IMR-90 (cell line): Measurements from ENCODE around the gene ATG5. TPM values are rescaled to one million over a fixed set of nuclear protein-coding genes. Genes with fewer than 3 reads are reported as not detected.

Source experiments
- ATAC-seq: fragments of 200-7000 bp; cut with Tn5 transposase; 2 replicates; pipeline ENCODE4 v1.9.1; 2020; ENCODE audit warnings: low read depth, mild to moderate bottlenecking, moderate library complexity
- BruUV-seq: library from RNA; stranded (reverse); fragments of 400-500 nt; replicated peaks from 2 replicates; lab custom pipeline; 2021; lab: Mats Ljungman, UMichigan
- CTCF ChIA-PET: fragments of 300-600 bp; formaldehyde crosslinking; extraction: SDS; loops from one replicate; lab custom pipeline; 2021; ENCODE audit warnings: antibody characterized with exemption; lab: Yijun Ruan, JAX
- POLR2A ChIA-PET: fragments of 300-600 bp; sonication (Branson Sonifier 250); formaldehyde crosslinking; loops from one replicate; lab custom pipeline; 2022; ENCODE audit warnings: antibody characterized with exemption; ENCODE audit not compliant: unreplicated experiment; lab: Charles Lee
- DNase-seq: peaks from one replicate; pipeline ENCODE4 v3.0.0; 2013
- H2AFZ ChIP-seq: replicated peaks from 2 replicates; pipeline ENCODE3; 2013; ENCODE audit warnings: low read length, mild to moderate bottlenecking; ENCODE audit not compliant: poor library complexity
- H2AK5ac ChIP-seq: 2 replicates; pipeline ENCODE4 v1.6.1; 2013; ENCODE audit warnings: low read depth, low read length, inconsistent platforms
- H2AK9ac ChIP-seq: replicated peaks from 2 replicates; pipeline ENCODE3; 2013; ENCODE audit warnings: mild to moderate bottlenecking, low read depth, low read length, moderate library complexity; ENCODE audit not compliant: poor library complexity
- H2BK120ac ChIP-seq: 2 replicates; pipeline ENCODE4 v1.6.1; 2013; ENCODE audit warnings: low read depth, low read length, inconsistent platforms
- H2BK15ac ChIP-seq: 3 replicates; pipeline ENCODE4 v1.6.1; 2013; ENCODE audit warnings: low read depth, low read length, inconsistent platforms
- H2BK20ac ChIP-seq: 2 replicates; pipeline ENCODE4 v1.6.1; 2013; ENCODE audit warnings: low read depth, mild to moderate bottlenecking, inconsistent platforms, low read length, moderate library complexity
- H2BK5ac ChIP-seq: 2 replicates; pipeline ENCODE4 v1.6.1; 2013; ENCODE audit warnings: mild to moderate bottlenecking, low read depth, low read length, inconsistent platforms; ENCODE audit not compliant: poor library complexity, severe bottlenecking
- H3K14ac ChIP-seq: replicated peaks from 2 replicates; pipeline ENCODE4 v1.6.1; 2013; ENCODE audit warnings: low read depth, low read length, inconsistent platforms
- H3K18ac ChIP-seq: 2 replicates; pipeline ENCODE4 v1.6.1; 2013; ENCODE audit warnings: low read depth, low read length, control low read depth
- H3K23ac ChIP-seq: 2 replicates; pipeline ENCODE4 v1.6.1; 2013; ENCODE audit warnings: low read depth, low read length, inconsistent platforms
- H3K27ac ChIP-seq: 2 replicates; pipeline ENCODE4 v1.5.1; 2013; ENCODE audit warnings: mild to moderate bottlenecking, control low read depth, low read length; ENCODE audit not compliant: insufficient read depth
- H3K27me3 ChIP-seq: 2 replicates; pipeline ENCODE4 v1.6.1; 2013; ENCODE audit warnings: low read length; ENCODE audit not compliant: control insufficient read depth, insufficient read depth
- H3K36me3 ChIP-seq: 2 replicates; pipeline ENCODE4 v1.6.1; 2013; ENCODE audit warnings: low read length, mixed read lengths; ENCODE audit not compliant: control insufficient read depth, insufficient read depth
- H3K4ac ChIP-seq: 2 replicates; pipeline ENCODE4 v1.6.1; 2013; ENCODE audit warnings: low read depth, low read length, inconsistent platforms
- H3K4me1 ChIP-seq: 2 replicates; pipeline ENCODE4 v1.6.1; 2013; ENCODE audit warnings: low read length, mixed read lengths; ENCODE audit not compliant: control insufficient read depth, insufficient read depth
- H3K4me2 ChIP-seq: 2 replicates; pipeline ENCODE4 v1.6.1; 2013; ENCODE audit warnings: low read depth, mild to moderate bottlenecking, control low read depth, low read length, moderate library complexity
- H3K4me3 ChIP-seq: 2 replicates; pipeline ENCODE4 v1.5.1; 2013; ENCODE audit warnings: low read depth, mild to moderate bottlenecking, control low read depth, low read length, moderate library complexity; ENCODE audit not compliant: insufficient read depth
- H3K56ac ChIP-seq: 2 replicates; pipeline ENCODE4 v1.6.1; 2013; ENCODE audit warnings: low read length, inconsistent platforms; ENCODE audit not compliant: insufficient read depth; ENCODE audit errors: extremely low read depth
- H3K79me1 ChIP-seq, 2 experiments: 2 replicates each; pipeline ENCODE4 v1.6.1; 2013; ENCODE audit warnings: low read length in 2 of 2, inconsistent platforms in 1 of 2, low read depth in 1 of 2
- H3K9ac ChIP-seq: 2 replicates; pipeline ENCODE4 v1.6.1; 2013; ENCODE audit warnings: low read depth, low read length, control low read depth
- H3K9me1 ChIP-seq: 2 replicates; pipeline ENCODE4 v1.6.1; 2013; ENCODE audit warnings: low read length, inconsistent platforms; ENCODE audit not compliant: insufficient read depth
- H3K9me3 ChIP-seq: 2 replicates; pipeline ENCODE4 v1.6.1; 2013; ENCODE audit warnings: low read length; ENCODE audit not compliant: control insufficient read depth, insufficient read depth
- H4K20me1 ChIP-seq: 2 replicates; pipeline ENCODE4 v1.6.1; 2013; ENCODE audit warnings: low read length, inconsistent platforms; ENCODE audit not compliant: insufficient read depth
- H4K5ac ChIP-seq: 2 replicates; pipeline ENCODE4 v1.6.1; 2013; ENCODE audit warnings: mild to moderate bottlenecking, low read depth, low read length, control low read depth
- H4K8ac ChIP-seq, 2 experiments: 2 replicates each; pipeline ENCODE4 v1.6.1; 2013; ENCODE audit warnings: low read depth in 2 of 2, low read length in 2 of 2, control low read depth in 1 of 2, inconsistent platforms in 1 of 2
- H4K91ac ChIP-seq: 2 replicates; pipeline ENCODE4 v1.6.1; 2013; ENCODE audit warnings: low read depth, low read length, inconsistent platforms; ENCODE audit not compliant: insufficient read depth
- BHLHE40 ChIP-seq: fragments of 150-350 bp; IDR thresholded peaks from 2 replicates; pipeline ENCODE4 v1.6.1; 2016; ENCODE audit warnings: mild to moderate bottlenecking, low read depth, low read length
- CEBPB ChIP-seq: IDR thresholded peaks from 2 replicates; pipeline ENCODE4 v1.6.1; 2012; ENCODE audit warnings: low read depth, low read length, improper control_type of control experiment
- CHD1 ChIP-seq: IDR thresholded peaks from 2 replicates; pipeline ENCODE4 v1.6.1; 2012; ENCODE audit warnings: low read depth, low read length, improper control_type of control experiment
- CTCF ChIP-seq: conservative IDR thresholded peaks from 2 replicates; pipeline ENCODE4 v1.5.1; 2012; ENCODE audit warnings: mild to moderate bottlenecking, low read depth, low read length, improper control_type of control experiment
- FOS ChIP-seq: fragments of 150-350 bp; IDR thresholded peaks from 2 replicates; pipeline ENCODE4 v1.6.1; 2016; ENCODE audit warnings: low read depth, low read length
- MAFK ChIP-seq: IDR thresholded peaks from 2 replicates; pipeline ENCODE4 v1.6.1; 2012; ENCODE audit warnings: low read depth, low read length, improper control_type of control experiment
- MAZ ChIP-seq: IDR thresholded peaks from 2 replicates; pipeline ENCODE4 v1.6.1; 2012; ENCODE audit warnings: low read depth, mild to moderate bottlenecking, low read length, improper control_type of control experiment, moderate library complexity, borderline replicate concordance
- MXI1 ChIP-seq: IDR thresholded peaks from 2 replicates; pipeline ENCODE4 v1.6.1; 2012; ENCODE audit warnings: low read depth, mild to moderate bottlenecking, low read length, moderate library complexity, borderline replicate concordance
- POLR2A ChIP-seq: IDR thresholded peaks from 2 replicates; pipeline ENCODE4 v1.6.1; 2012; ENCODE audit warnings: mild to moderate bottlenecking, low read depth, low read length
- RAD21 ChIP-seq: IDR thresholded peaks from 2 replicates; pipeline ENCODE4 v1.6.1; 2012; ENCODE audit warnings: low read length, improper control_type of control experiment
- RCOR1 ChIP-seq: IDR thresholded peaks from 2 replicates; pipeline ENCODE4 v1.6.1; 2012; ENCODE audit warnings: mild to moderate bottlenecking, low read length, improper control_type of control experiment; ENCODE audit not compliant: insufficient replicate concordance
- SMC3 ChIP-seq: fragments of 150-350 bp; IDR thresholded peaks from 2 replicates; pipeline ENCODE4 v1.6.1; 2016; ENCODE audit warnings: low read depth, mild to moderate bottlenecking, antibody characterized with exemption, low read length, moderate library complexity
- WGBS, 2 experiments: methylation state at CpG; one replicate each; pipeline versions ENCODE4 v1.1.5 to v1.1.7; 2013; ENCODE audit warnings: missing lambda C conversion rate in 2 of 2; ENCODE audit not compliant: insufficient read length in 1 of 2; ENCODE audit errors: extremely low coverage in 2 of 2; 5-methylcytosine and 5-hydroxymethylcytosine counted together
- dilution Hi-C: fragments of 300-500 bp; cut with HindIII; formaldehyde crosslinking; loops from one replicate; pipeline ENCODE4 v1.14.3; 2018; ENCODE audit warnings: low sequenced_read_pairs; ENCODE audit not compliant: unreplicated experiment
- in situ Hi-C: fragments of 300-500 bp; cut with MboI; formaldehyde crosslinking; loops from 3 replicates; pipeline ENCODE4 v1.14.3; 2019; ENCODE audit warnings: low sequenced_read_pairs, inconsistent platforms, mixed read lengths
- intact Hi-C: fragments of 100-400 bp; cut with micrococcal nuclease; formaldehyde crosslinking; loops from 2 replicates; pipeline ENCODE4 v1.10.0; 2022
- polyA plus RNA-seq, 3 experiments: library from polyadenylated mRNA; depleted of rRNA; stranded (reverse); fragments of >200 nt; gene quantifications; 2 replicates each; pipeline ENCODE4 v1.2.3, GENCODE V29; 2012; ENCODE audit warnings: low replicate concordance in 1 of 3
- total RNA-seq: library from RNA; depleted of rRNA; stranded (reverse); fragments of >200 nt; gene quantifications from 2 replicates; pipeline ENCODE4 v1.2.3, GENCODE V29; 2012
- TF ChIP-seq, protein P1 (sequence below): fragments of 150-350 bp; IDR thresholded peaks from 2 replicates; pipeline ENCODE4 v1.6.1; 2017; ENCODE audit warnings: mild to moderate bottlenecking, antibody characterized with exemption, low read length, low read depth
- TF ChIP-seq, protein P2 (sequence below): fragments of 150-350 bp; IDR thresholded peaks from 2 replicates; pipeline ENCODE4 v1.6.1; 2016; ENCODE audit warnings: low read depth, mild to moderate bottlenecking, low read length, moderate library complexity, borderline replicate concordance

Gene ATG5
- total and polyA plus RNA-seq, 2 of the 4 experiments (the other 2 are of a cell fraction) = 13.5 to 28.0 TPM

DNA sequence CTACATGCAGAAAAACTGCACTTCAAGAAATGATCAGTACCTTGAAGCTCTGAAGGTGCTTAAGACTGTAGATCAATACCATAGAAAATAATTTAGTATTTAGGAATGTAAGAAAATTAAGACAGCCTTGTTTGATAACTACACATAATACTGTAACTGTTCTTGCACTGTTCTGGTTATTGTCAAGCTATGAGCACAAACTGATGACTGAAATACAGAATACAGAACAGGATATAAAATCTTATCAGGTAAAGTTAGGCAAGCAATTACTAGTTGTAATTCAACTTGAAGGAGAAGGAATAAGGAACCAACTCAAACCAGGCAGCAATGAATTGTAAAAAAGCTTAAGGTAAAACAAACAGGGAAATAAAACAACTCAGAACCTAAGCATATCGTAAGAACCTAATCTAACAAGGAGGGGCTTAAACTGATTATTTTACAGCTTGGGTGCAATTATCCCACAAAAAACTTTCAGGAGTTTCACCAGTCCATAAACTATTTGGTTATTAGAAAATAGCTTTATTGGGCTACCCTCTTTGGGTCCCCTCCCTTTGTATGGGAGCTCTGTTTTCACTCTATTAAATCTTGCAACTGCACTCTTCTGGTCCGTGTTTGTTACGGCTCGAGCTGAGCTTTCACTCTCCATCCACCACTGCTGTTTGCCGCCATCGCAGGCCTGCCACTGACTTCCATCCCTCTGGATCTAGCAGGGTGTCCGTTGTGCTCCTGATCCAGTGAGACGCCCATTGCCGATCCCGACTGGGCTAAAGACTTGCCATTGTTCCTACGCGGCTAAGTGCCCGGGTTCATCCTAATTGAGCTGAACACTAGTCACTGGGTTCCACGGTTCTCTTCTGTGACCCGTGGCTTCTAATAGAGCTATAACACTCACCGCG, 97.7 kb downstream of the ATG5 start:
- Histone ChIP-seq H3K23ac (no peak overlapping the region), H3K14ac (no peak overlapping the region), H2AFZ (no peak overlapping the region), H4K91ac (no peak overlapping the region), H2BK120ac (no peak overlapping the region), H2BK5ac (no peak overlapping the region), H3K4me3 (no peak overlapping the region), H2AK5ac (no peak overlapping the region), H4K5ac (no peak overlapping the region), H3K36me3 (0 out of 2 replicates have a peak, but pooled peaks cover 3% of the 10 kb centered on the region), H3K9ac (no peak overlapping the region), H3K56ac (no peak overlapping the region), H2BK20ac (no peak overlapping the region), H3K4ac (no peak overlapping the region), H3K9me3 (no peaks in the 10 kb centered on the region), H3K4me1 (no peaks in the 10 kb centered on the region), H3K18ac (no peak overlapping the region), H3K27me3 (no peaks in the 10 kb centered on the region), H2AK9ac (no peak overlapping the region), H3K4me2 (no peak overlapping the region), H4K20me1 (no peaks in the 10 kb centered on the region), H3K27ac (no peak overlapping the region), H3K9me1 (no peaks in the 10 kb centered on the region; the same call in 1 of the 2 replicates), H2BK15ac (no peak overlapping the region), H4K8ac (no peak overlapping the region), H3K79me1 (peaks cover 4% of the 10 kb centered on the region in 2 experiments; a peak in 1 of 4 replicates)
- POLR2A ChIA-PET = interaction anchor here (0.6 kb wide), 1 partner anchor 141 kb away, joined by 3 read pairs; the partner anchor contains the start of gene PRDM1
- ATAC-seq (no peak), DNase-seq (no peak)
- BruUV-seq = no TSS peak
- intact Hi-C loops (no loop called here), dilution Hi-C loops (no loop called here), in situ Hi-C loops (loop anchor here (10.0 kb wide), 2 partner anchors 493 to 743 kb away; no protein-coding TSS in a partner anchor)
- 98% methylated on average over 14 of the region's 17 CpGs; no CpG with 5 or more reads in 1 of the 2 experiments for WGBS, 2 experiments
- CTCF ChIA-PET = no interaction called here
- TF ChIP-seq SMC3 = no peak
- TF ChIP-seq, protein P1, sequence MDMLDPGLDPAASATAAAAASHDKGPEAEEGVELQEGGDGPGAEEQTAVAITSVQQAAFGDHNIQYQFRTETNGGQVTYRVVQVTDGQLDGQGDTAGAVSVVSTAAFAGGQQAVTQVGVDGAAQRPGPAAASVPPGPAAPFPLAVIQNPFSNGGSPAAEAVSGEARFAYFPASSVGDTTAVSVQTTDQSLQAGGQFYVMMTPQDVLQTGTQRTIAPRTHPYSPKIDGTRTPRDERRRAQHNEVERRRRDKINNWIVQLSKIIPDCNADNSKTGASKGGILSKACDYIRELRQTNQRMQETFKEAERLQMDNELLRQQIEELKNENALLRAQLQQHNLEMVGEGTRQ = no peak
- TF ChIP-seq CHD1 = no peak
- TF ChIP-seq FOS = no peak
- no peak for TF ChIP-seq MAZ
- TF ChIP-seq RAD21 = no peak
- TF ChIP-seq RCOR1 = no peak
- TF ChIP-seq MAFK = no peak
- no peak for TF ChIP-seq CTCF
- no peak for TF ChIP-seq MXI1
- no peak for TF ChIP-seq BHLHE40
- TF ChIP-seq CEBPB = no peak
- TF ChIP-seq, protein P2, sequence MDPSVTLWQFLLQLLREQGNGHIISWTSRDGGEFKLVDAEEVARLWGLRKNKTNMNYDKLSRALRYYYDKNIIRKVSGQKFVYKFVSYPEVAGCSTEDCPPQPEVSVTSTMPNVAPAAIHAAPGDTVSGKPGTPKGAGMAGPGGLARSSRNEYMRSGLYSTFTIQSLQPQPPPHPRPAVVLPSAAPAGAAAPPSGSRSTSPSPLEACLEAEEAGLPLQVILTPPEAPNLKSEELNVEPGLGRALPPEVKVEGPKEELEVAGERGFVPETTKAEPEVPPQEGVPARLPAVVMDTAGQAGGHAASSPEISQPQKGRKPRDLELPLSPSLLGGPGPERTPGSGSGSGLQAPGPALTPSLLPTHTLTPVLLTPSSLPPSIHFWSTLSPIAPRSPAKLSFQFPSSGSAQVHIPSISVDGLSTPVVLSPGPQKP = no peak
- TF ChIP-seq POLR2A = no peak
